NCI-H2227 (cell line): ENCODE results near the gene GALNT2.

Source experiments
- DNase-seq: peaks from one replicate; lab custom pipeline; 2025; ENCODE audit not compliant: unreplicated experiment; lab: John Stamatoyannopoulos, UW

The GALNT2 gene

DNA sequence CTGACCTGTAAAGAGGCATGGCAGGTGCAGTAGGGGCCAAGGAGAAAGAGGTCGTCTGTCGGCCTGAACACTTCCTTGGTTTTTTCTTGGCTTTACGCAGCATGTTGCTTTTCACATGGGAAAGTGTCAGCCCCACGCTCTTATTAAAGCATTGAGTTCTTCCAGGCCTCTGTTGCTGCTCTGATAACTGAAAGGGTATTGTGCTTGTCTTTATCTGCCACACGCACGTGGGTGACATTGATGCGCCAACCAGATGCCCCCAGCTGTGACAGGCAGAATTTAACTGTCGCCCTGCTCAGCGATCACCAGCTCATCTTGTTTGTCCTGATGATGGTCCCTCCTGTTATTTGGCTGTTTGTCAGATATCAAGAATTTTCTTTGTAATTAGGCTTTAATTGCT, 76.5 kb downstream of the GALNT2 start:
- DNase-seq: no peak

DNA sequence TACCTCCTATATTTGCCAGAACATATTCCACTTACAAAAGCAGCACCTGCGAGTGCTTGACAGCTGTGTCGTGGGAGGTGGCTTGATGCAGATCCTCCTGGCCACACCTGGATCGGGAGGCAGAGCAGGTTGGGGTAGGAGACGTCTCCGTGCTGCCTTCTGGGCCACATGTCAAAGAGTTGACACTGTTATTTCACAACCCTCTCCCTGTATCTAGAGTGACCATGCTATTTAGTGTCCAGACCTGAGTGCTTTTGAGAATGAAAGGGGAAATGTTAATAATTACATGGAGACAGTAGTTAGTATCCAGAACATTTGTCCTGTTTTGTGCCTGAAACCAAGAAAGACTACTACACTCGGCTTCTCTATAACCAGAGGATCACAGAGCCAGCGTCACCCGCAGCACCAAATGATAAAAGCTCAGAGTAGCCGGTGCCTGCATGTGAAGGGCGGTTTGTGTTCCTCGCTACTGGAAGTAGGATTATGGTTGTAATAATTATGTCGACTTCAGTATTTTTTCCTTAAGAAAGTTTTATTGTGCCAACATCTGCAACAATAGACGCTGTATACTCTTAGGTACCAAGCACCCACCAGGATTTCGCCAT, 77.1 kb downstream of the GALNT2 start:
- no peak for DNase-seq

DNA sequence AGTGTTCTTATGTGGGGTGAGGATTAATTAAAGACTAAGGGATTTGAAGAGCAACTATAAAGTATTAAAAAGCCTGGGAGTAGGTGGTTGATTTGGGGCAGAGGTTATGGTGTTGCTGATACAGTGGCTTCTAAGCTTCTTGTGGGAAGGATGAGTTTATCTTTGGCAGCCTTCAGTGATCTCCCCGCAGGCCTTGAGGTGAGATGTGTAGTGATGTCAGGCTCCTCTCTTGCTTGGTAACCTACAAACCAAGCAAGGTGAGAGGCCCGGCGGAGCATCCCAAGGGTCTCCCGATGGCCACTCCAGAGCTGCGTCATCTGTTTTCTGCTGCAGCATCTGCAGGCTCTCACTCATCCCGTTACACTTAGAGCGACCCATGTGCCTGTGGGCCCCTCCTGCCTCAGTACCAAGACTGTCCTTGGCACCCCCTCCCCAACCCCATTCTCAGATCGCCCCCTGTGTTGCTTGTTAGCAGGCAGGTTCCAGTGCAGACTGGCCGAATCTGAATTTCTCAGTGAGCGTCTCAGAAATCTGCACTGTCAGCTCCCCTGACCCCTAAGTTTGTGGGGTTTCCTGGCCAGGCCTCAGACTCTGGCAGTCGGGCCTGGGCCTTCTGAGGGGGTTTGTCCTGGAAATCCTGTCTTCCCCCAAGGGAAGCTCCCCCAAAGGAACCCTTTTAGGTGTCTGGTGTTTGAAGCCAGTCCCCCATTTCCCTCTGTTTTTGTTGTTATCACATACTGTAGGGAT, 77.9 kb downstream of the GALNT2 start:
- DNase-seq: no peak

DNA sequence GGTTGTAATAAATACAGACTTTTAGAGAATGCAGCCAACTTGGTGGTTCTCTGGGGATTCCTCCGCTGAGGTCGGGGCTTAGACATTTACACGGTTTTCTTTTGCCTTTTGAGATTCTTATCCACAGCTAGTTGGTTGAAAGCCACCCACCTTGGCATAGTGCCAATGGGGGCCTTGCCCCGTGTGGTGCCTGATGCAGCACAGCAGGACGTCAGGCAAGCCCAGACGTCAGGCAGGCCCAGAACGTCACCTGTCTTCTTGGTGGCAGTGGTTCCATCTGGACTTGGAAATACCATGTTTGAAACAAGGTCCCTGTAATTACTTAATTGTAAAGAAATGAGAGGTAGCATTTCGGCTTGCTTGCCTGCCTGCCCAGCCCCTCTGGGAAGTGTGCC, 78.5 kb downstream of the GALNT2 start:
- no peak for DNase-seq

DNA sequence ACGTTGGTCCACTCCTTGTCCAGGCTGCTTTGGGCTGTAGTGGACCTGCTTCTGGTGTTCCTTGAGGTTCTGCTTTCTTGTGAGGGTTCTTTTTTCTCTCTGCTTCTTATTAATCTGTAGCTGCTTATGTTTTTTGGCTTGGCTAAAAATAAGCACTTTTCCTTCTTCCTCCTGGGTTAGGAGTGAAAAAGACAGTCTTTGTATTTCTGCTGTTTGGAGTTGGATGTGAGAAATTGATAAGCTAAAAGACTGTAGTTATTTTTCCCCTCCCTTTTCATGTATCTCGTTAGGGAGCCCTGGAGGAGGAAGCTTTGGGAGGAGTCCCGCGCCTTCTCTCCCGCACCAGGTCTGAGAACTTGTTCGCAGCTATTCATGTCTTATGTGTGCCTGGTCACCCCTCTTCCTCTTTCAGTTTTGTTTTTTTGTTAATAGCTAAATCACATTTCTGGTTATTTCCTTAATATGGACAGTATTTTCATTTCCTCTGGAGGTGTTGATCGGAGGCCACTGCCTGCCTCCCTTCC, 79.0 kb downstream of the GALNT2 start:
- no peak for DNase-seq

DNA sequence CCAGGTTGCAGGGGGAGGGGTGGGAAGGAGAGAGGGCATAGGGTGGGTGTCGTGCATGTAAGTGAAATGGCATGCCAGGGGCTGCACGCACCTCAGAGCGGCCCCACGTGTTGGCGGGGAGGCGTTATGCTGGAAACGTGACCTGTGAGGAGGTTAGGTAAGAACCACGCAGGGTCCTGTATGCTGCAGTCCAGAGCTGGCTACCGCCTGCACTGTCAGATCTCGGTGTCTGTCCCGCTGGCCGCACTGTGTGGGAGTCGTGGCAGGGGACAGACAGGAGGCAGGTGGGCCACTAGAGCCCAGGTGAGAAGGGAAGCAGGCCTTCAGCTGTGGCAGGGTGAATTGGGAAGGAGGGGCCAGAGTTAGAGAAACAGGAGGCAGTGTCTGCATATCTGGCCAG, 79.7 kb downstream of the GALNT2 start:
- DNase-seq: no peak

DNA sequence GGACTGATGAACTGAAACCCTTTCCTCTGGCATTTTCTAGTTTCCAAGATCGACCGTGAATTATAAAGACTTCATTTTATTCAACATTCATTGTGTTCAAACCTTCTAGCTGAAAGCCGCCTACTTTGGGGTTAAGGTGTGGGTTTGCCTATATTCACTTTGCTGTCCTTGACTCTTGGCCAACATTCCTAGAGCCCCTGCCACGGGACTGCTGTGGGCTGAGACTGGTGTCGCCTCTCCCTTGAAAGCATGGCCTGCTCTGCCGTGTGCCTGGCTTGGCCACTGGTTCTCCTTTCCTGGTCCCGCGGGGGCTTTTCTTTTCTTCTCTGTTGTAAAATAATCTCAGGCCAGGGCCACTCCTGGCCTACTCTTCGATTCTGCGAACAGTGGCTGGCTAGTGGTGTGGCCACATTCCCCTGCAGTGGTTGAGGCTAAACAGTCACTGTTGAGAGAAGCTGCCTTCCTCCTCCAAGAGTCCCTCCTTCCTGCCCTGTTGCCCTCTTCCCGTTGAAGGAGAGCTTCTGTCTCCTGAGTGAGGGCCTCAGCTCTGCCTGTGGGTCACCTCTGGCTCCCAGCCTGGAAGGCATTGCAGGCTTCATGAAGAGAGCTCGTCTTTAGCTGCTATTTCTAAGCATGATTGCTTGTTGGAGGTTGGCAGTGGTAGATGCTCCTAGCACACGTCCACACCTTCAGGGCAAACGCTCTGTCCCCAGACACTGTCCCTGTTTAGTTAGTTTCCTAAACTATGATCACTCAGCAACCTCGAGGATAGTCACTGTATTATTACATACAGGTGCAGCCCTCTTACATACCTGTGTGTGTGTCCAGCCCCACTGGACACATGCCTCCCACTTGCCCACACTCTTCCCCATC, 80.5 kb downstream of the GALNT2 start:
- DNase-seq: no peak

DNA sequence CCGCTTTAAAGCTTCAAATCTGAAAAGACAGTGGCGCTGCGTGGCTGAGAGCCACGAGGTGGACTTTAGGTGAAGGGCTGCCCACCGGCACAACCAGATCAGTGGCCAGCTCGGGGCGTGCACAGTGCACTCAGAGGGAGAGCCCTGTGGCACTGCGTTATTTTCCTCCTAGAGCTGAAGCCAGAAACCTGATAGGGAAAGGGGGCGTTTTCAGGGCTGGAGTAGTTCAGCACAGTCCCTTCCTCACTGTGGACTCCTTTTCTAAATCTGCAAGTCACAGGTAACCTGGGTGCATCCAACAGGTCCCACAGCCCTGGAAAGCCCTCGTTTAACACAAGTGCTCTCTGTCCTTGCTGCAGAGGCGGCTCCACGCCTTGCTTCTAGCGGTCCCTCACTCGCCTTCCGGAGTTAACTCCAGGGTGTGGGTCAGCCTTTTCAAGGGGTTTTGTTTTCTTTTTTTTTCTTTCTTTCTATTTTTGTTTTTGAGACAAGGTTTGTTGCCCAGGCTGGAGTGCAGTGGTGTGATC, 81.2 kb downstream of the GALNT2 start:
- no peak for DNase-seq

DNA sequence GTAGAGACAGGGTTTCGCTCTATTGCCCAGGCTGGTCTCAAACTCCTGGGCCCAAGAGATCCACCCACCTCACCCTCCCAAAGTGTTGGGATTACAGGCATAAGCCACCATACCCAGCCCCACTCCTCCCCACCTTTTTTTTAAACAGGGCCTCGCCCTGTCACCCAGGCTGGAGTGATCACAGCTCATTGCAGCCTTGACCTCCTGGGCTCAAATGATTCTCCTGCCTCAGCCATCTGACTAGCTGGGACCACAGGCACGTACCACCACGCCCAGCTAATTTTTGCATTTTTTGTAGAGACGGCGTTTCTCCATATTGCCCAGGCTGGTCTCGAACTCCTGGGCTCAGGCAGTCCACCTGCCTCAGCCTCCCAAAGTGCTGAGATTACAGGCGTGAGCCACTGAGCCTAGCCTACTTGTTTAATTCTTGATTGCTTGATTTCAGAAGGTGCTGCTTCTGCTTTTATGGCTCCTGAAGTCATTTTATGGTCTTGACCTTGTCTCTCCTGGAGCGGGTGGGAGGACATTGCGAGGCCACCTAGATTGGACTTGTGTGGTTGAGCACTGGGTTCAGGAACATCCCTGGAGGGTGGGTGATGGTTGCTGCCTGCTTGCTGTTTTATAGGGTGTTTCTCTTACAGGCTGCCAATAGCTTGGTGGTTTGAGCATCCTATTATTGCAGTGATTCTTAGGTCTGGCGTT, 81.9 kb downstream of the GALNT2 start:
- DNase-seq: no peak

DNA sequence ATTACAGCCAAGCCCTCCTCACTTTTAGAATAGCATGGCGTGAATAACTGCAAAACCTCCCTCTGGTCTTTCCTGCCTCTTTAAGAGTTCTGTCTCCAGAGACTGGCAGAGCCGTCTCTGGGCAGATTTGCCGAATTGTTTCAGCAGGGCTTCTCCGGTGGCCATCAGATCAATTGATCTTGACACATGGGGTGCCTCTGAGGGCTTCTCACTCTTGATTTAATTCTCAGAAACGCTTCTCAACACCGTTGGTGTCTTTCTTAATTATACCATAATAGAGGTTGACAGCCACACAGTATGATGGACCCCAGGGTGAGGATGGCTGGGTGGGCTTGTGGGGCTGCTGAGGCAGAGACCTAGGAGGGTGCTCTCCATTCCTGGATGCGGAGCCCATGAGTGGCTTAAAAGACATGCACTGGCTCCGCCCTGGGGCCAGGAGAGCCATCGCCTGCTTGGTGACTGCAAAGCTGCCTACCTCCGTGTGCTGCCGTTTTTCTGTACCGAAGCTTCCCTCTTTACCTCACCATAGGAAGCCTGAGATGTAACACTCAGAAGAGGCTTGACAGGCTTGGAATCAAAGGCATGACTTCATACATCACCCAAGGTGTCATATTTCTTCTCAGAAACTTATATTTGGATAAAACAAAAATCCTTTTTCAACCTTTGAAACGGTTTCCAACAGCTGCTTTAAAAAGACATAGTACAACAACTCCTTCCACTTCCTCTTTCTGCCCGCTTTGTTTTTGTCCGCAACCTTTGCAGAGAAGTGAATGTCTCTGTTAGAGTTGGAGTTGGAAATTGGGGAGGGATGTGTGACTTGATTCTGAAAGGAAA, 82.9 kb downstream of the GALNT2 start:
- no peak for DNase-seq

DNA sequence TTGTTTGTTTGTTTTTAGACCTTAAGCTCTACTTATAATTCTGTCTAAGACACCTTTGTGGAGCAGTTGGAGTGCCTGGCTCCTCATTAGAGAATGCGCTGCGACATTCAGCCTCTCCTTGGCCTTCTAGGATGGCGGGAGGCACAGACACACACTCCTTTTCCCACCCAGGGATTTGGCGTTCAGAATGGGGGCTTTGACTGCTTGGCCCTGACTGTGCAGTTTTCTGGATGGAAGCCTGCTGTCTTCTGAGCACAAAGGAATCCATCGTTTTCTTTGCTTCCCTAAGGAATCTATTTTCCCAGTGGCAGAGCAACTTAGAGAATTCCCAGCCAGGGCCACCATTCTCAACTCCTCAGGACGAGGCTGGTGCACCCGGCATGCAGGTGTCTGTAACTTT, 83.6 kb downstream of the GALNT2 start:
- no peak for DNase-seq

DNA sequence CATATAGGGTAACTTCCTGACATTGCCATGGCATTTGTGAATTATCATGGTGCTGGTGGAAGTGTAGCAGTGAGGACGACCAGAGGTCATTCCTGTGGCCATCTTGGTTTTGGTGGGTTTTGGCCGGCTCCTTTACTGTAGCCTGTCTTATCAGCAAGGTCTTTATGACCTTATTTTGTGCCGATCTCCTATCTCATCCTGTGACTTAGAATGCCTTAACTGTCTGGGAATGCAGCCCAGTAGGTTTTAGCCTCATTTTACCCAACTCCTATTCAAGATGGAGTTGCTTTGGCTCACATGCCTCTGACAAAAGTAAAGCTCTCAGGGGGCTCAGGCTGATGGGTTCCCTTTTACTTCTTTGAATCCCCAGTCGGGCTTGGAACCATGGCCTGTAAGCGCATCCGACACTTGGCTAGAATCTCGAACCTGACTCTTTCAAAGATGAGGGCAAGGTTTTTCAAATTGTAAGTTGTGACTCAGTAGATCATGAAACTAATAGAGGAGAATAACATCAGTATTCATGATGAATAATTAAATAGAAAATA, 85.0 kb downstream of the GALNT2 start:
- no peak for DNase-seq

DNA sequence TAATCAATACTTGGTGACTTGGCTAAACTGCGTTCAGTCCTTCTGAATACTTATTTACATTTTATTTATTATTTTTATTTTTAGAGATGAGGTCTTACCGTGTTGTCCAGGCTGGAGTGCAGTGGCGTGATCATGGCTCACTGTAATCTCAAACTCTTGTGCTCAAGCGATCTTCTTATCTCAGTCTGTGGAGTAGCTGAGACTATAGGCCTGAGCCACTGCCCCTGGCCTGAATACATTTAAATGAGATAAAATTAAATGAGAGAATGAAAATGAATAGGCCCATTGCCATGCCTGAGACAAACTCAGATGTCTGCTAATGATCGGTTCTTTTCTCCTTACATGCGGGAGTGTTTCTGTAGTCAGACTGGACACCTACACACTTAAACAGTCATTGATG, 86.0 kb downstream of the GALNT2 start:
- DNase-seq: no peak

DNA sequence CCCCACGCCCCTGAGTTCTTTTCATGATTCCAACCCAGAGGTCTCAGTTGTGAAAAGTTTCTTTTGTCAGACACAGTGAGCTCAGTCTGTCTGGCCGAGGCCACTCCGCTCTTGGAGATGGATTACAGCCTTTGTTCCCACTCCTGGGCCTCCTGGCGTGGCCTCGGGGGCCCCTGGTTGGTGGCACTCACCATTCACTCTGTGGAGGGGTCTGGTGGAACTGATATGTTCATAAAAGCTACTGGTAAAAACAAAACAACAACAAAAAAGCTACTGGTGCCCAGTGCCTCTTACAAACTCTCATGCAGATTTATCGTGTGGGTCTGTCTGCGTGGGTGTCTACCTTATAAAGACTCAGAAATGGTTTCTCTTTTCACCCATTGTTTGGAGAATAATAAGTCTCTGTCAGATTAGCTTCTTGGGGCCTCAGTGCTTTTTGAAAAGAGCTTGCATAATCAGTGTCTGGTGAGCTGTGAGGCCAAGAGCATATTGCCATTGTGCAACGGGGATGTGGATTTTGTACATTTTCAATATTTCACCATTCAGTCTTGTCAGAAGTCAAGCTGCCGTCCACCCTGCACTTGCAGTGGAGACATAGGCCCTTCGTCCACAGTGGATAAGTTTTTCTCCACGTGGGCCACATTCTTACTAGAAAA, 86.7 kb downstream of the GALNT2 start:
- no peak for DNase-seq

DNA sequence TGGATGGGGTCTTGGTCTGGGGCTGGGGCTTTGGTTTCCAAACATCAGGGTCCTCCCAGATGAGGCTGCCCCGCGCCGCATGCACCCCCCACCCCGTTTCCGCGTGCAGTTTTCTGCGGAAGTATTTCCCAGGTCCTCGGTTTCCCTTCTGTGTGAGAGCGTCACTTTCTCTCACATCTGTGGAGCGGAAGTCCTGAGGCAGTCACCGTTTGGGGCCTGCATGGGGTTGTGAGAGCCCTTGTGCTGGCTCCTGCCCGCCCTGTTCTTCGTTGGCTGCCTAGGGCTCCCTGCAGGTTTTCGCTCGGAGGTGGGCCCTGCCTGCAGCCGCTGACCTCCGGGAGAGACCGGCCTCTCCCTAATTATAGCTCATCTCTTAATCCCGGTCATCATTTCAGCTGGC, 88.0 kb downstream of the GALNT2 start:
- DNase-seq: peak; percentile 15

DNA sequence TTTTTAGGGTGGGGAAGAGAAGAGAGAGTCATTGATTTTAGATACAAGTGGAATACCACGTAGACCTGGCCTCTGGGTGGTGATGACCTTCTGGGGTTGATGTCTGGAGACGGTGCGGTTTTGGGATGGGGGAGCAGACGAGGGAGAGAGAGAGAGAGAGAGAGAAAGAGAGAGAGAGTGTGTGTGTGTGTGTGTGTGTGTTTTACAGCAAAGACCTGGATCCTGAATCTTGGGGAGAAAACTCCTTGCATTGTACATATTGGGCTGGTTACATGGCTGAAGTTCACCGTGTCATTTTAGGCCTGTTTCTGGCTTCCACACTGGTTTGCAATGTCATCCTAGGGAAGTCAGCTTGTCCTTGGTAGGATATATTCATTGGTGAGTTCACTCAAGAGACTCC, 89.0 kb downstream of the GALNT2 start:
- no peak for DNase-seq

DNA sequence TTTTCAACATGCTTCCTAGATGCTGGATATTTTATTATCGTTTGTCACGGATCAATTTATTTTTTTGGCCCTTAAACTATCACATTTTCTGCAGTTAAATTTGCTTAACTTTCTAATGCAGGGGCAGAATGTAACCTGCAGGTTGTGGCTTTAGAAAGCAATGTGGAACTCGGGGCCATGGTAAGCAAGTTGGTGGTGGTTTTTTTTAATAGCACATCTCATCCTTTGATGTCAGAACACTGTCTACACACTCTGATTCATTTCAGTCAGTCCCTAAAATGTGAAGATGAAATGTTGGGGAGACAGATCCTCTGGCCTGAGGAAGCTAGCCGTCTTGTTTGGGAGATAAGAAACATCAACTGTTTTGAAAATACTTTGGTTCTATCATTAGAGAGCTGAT, 89.5 kb downstream of the GALNT2 start:
- DNase-seq: no peak

DNA sequence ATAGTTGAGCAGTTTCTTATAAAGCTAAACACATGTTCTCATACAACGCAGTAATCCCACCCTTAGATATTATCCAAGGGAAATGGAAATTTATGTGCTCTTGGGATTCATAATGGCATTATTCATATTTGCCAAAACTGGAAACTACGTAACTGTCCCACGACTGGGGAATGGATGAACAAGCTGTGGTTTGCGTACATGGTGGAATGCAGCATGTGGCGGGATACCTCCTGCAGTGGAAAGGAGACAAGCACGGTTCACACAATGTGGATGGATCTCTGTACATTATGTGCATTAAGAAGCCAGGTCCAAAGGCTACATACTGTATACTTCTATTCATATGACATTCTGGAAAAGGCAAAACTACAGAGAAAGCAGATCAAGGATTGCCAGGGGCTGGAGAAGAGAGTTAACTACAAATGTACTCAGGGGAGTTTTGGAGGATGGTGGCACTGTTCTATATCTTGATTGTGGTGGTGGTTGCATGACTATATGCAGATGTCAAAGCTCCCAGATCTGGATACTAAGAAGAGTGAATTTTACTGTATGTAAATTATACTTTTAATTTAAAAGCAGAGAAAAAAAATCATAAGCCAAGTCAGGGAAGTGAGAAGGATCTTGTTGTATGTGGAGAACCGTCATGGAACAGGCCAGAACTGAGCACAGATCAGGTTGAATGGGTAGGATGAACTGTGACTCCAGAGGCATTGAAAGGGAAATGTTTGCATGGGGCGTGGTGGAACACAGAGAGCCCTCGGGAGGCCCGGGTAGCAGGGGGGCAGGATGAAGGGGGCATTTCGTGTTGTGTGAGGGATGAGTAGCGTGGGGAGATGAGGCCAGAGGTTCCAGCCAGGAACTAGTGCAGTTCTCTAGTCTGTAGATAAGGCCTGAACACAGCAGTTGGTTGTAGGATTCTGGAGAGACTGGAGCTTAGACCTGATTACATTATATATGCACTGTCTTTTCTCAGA, 90.7 kb downstream of the GALNT2 start:
- no peak for DNase-seq
